ENCODE results near the gene CCDC122.

CCDC122 gene

GRCh38 chr13:43908156-43909126, 28.9 kb upstream of the CCDC122 start:
- H3K27ac ChIP-seq (replicated peaks), result no peak overlapping the region

DNA sequence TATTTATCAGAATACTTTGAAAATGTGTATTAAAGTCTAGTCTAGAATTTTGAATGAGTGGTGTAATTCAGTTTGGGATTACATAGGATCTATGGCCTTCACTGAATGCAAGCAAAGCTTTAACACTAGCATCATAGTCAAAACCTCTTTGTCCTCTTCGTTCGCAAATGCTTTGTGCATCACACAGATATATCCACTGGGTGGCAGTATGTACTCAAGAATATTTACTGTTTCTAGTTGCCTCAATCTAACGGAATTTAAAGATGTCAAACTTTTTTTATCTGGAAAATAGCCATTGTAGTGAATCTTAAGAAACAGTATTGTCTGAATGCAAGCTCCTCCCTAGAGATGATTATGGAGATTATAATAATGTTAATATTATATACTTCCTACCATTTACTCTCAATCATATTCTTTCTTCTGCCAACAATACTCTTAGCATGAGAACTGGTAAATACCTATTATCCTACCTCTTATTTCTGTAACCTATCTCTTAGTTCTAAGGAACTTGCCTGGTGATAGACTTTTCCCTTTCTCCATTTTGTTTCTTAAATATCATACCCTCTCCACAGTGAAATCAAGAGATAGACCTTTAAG, 26.0 kb upstream of the CCDC122 start:
- H3K27ac ChIP-seq (replicated peaks), result no peak overlapping the region
- H3K27me3 ChIP-seq (ENCODE audit: insufficient read depth, poor library complexity, severe bottlenecking), result no peaks in the 10 kb centered on the region
- TF ChIP-seq POLR2AphosphoS5 (IDR thresholded peaks at IDR 0.05; ENCODE audit: low read depth) (no peak), CTCF (IDR thresholded peaks at IDR 0.05; ENCODE audit: insufficient read depth, low read length) (peak; percentile 67)
- DNase-seq (ENCODE audit: low read depth in 1 of 2, low spot score in 1 of 2), result peak; percentile 12 to 44
- no peak overlapping the region for H3K4me3 ChIP-seq (replicated peaks; ENCODE audit: insufficient read depth, low read length)

More at GRCh38 chr13:43908156-43909126, 28.9 kb upstream of the CCDC122 start:
- no peaks in the 10 kb centered on the region for H3K27me3 ChIP-seq (ENCODE audit: insufficient read depth, poor library complexity, severe bottlenecking)
- no peak for DNase-seq (ENCODE audit: low read depth in 1 of 2, low spot score in 1 of 2)
- no peak overlapping the region for H3K4me3 ChIP-seq (replicated peaks; ENCODE audit: insufficient read depth, low read length)
- TF ChIP-seq REST (IDR thresholded peaks at IDR 0.05; ENCODE audit: insufficient replicate concordance, low read depth) (no peak), POLR2AphosphoS5 (IDR thresholded peaks at IDR 0.05; ENCODE audit: low read depth) (no peak), CTCF (IDR thresholded peaks at IDR 0.05; ENCODE audit: insufficient read depth, low read length) (no peak), SPI1 (IDR thresholded peaks at IDR 0.05; ENCODE audit: borderline replicate concordance, low read depth) (no peak), GABPA (IDR thresholded peaks at IDR 0.05; ENCODE audit: low read depth) (no peak)

GRCh38 chr13:43895940-43896339, 16.4 kb upstream of the CCDC122 start:
- Histone ChIP-seq H3K27me3 (ENCODE audit: insufficient read depth, poor library complexity, severe bottlenecking) (no peaks in the 10 kb centered on the region), H3K27ac (replicated peaks) (no peak overlapping the region), H3K4me3 (replicated peaks; ENCODE audit: insufficient read depth, low read length) (no peak overlapping the region)
- TF ChIP-seq POLR2AphosphoS5 (IDR thresholded peaks at IDR 0.05; ENCODE audit: low read depth), result no peak
- no peak for DNase-seq (ENCODE audit: low read depth in 1 of 2, low spot score in 1 of 2)

DNA sequence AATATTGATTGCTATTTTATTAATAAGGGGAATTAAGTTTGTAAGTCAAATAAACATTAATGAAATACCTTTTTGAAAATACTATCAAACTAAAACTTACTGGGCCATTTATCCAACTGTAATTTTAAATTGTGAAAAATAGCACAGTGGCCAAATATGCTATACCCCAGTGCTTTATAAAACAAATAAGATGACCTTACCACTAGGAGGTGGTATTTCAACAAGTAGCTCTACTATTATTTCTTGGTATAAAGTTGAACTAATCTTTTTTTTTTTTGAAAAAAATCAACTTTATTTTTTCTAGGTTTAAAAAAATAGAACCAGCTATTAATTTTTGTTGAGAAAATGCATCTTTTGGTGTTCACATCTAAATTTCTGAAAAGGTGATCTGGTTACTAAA, 14.9 kb upstream of the CCDC122 start:
- TF ChIP-seq REST (IDR thresholded peaks at IDR 0.05; ENCODE audit: insufficient replicate concordance, low read depth) (no peak), SPI1 (IDR thresholded peaks at IDR 0.05; ENCODE audit: borderline replicate concordance, low read depth) (no peak), CTCF (IDR thresholded peaks at IDR 0.05; ENCODE audit: insufficient read depth, low read length) (no peak), POLR2AphosphoS5 (IDR thresholded peaks at IDR 0.05; ENCODE audit: low read depth) (no peak), GABPA (IDR thresholded peaks at IDR 0.05; ENCODE audit: low read depth) (no peak)
- no peak for DNase-seq (ENCODE audit: low read depth in 1 of 2, low spot score in 1 of 2)
- H3K27ac ChIP-seq (replicated peaks), result no peak overlapping the region
- H3K27me3 ChIP-seq (ENCODE audit: insufficient read depth, poor library complexity, severe bottlenecking), result no peaks in the 10 kb centered on the region
- no peak overlapping the region for H3K4me3 ChIP-seq (replicated peaks; ENCODE audit: insufficient read depth, low read length)

Measured in HL-60 (cell line).